Ecto neural progenitor cell (in vitro differentiated cells): ENCODE data around the gene WDFY1.

ENCODE experiments used
- DNase-seq: peaks from one replicate; pipeline ENCODE4 v3.0.0-alpha.2; 2018; ENCODE audit warnings: low spot score

Gene WDFY1

GRCh38 chr2:223930103-223930976, 14.8 kb downstream of the WDFY1 start:
- no peak for DNase-seq

DNA sequence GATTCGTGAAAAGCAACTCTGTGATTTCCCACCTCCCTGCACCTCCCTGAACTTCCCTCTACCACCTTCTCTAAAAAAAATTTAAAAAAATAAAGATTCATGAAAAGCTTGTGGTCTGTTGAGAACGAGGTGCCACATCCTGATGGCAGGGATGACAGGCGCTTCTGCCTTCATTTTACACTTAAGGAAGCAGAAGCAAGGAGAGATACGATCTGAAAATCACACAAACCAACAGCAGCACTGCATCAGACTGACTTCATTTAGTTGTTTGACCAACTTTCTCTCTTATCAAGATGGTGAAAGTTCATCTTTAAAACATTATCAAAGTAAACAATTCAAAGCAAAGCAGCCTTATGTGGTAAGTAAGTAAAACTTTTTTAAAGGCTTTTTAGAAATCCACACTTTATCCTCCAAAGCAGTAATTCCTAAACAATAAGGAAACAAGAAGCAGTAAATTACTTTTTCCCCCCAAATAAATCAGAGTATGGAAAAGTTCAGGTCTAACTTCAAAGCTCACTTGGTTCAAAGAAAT, 15.5 kb downstream of the WDFY1 start:
- no peak for DNase-seq

DNA sequence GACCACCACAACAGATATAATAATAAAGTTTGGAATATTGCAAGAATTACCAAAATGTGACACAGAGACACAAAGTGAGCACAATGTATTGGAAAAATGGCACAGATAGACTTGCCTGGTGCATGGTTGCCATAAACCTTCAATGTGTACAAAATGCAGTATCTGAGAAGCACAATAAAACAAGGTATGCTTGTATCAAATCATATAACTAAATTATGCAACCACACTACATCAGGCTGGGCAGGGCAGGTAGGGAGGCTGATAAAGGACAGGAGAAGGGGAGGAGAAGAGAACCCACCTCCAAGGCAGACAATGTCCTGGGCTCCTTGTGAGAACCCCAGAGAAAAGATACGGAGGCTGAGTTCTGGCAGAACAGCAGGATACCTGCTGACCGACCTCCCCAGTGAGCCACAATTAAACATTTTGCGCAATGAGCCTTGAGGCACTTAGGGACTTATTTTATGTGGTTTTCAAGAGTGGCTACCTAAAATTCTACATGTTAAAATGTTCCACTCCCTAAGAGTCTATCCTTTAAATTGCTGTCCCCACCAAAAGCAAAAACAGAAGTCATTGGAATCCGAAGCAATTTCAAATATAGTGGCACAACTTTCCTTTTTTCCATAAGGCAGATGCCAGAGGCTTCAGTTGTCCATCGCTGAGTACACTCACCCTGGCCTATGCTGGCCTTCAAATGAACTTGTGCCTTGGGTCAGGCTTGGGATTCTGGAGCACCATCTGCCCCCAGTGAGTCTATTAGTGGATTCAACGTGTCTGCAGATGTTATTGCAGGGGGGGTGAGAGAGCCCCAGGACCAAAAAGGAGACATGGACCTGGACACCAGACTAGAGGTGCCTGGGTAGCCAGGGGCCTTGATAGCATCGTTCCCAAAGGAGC, 16.8 kb downstream of the WDFY1 start:
- DNase-seq, result no peak

DNA sequence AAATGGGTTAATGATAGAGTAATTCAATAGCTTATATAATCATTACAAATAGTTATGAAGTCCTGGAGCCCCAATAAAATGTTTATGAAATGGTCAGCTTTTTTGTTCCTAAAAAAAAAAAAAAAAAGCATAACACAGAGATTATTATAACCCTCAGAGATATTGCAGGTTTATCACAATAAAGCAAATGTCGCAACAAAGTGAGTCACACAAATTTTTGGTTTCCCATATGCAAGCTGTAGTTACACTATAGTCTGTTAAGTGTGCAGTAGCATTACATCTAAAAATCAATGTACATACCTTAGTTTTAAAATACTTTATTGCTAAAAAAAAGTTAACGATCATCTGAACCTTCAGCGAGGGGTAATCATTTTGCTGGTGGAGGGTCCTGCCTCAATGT, 20.0 kb downstream of the WDFY1 start:
- no peak for DNase-seq

DNA sequence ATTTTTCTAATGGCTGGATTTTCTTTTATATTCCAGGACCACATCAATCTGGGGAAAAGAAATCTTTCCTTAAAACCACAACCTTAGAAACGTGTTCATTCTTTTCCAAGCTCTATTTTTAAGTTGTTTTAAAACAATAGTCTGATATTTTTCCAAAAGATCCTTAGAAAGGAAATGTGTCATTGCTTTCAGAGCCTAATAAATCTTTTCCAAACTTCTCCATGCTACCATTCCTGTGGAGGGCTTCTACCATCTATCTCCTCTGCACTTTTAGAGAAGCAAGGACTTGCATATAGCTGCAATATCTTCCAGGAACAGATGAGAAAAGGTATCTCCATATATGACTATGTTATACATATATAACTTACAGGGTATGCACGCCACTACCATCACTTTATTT, 21.2 kb downstream of the WDFY1 start:
- no peak for DNase-seq

- DNase-seq, result no peak
These were observed 22.8 kb downstream of the WDFY1 start for GRCh38 chr2:223922308-223922707.

- no peak for DNase-seq
These were observed 23.9 kb downstream of the WDFY1 start for GRCh38 chr2:223921204-223921603.

- DNase-seq, result no peak
These were observed 25.0 kb downstream of the WDFY1 start for GRCh38 chr2:223920109-223920508.

- DNase-seq, result no peak
These were observed 26.4 kb downstream of the WDFY1 start for GRCh38 chr2:223918671-223919134.

DNA sequence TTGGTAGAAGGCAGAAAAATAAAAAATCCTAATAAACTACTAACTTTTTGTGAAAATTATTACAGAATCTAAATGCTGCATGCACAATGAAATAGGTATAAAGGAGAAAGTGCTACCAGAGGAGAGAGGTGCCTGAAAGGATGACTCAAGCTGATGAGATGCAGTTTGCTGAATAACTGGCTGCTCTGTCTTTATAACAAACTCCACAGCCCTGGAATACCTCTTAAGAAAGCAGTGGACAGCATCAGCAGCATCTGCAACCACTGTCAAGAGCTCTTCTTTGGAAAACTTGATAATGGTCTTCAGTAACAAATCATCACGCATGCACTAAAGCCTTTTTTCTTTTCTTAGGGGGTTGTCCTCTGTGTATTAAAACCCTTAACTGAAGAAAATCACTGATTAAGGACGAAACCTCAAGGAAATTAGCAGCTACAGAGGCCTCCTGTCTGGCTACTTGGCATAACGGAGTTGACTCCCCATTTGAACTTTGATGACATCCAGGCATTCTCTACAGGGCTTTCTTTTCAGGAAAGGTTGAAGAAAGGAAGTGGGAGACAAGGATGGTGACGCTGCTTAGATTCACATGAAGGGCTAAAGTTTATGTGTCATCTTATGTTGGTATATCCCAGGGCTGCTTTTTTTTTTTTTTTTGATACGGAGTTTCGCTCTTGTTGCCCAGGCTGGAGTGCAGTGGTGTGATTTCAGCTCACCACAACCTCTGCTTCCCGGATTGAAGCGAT, 28.8 kb downstream of the WDFY1 start:
- DNase-seq, result no peak

- no peak for DNase-seq
These were observed 30.1 kb downstream of the WDFY1 start for GRCh38 chr2:223915071-223915470.

GRCh38 chr2:223914324-223914723, 30.8 kb downstream of the WDFY1 start:
- DNase-seq, result no peak

DNA sequence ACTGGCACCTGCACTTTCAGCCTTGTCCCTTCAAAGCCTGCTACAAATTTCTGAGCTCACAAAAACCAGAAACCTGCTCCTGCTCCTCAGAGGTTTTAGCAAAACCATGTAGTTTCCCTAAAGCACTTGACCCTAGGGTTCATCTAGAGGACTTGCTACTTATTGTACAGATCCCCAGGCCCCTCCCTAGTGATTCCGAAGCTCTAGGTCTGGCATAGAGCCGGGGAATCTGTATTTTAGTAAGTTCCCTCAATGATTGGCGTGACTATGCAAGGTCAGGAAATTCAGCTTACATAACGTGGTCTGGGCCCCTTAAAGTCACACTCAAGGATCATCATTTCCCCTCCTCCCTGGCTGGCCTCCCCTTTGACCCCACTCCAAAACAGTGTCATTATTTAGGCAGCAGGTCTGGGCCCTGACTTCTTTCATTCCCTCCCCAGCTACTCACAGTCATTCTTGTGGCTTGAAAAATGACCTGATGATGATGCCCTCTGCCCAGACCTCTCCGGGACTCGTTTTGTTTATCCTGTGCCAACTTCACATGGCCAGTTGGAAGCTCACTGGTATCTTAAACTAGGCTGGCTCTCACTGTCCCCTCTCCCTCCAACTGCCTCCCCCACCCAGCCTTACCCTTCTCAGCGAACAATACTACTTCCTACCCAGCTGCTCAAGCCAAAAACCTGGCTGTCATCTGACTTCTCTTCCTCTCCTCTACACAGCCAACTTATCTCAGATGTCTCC, 36.0 kb downstream of the WDFY1 start:
- no peak for DNase-seq

DNA sequence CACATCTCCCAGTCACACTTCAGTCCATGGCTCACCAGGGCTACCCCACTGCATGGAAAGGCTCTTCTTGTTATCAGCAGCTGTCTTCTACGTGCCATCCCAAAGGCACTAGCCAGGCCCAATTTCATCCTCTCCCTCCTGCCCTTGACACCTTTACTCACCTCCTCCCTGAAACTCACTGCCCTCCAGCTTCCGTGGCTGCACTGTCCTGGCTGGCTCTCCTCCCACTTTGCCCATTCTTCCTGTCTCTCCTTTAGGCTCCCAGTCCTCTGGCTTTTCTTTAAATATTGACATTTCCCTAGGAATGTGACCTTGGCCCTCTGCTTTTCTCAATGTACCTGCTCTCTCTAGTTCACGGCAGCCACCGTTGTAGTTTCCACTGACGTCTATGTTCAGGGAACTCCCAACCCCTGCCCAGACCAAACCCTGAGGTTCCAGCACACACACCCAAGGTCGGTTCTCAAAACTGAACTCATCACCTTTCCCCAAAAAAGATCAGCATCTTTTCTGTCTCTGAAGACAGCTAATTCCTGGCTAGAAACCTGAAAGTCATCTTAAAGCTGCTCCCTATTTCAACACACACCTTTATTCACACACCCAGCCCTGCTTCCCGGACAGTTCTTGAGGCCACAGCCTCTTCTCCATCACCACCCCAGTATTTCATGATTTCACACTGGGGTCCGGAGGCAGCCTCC, 36.7 kb downstream of the WDFY1 start:
- DNase-seq, result no peak

DNA sequence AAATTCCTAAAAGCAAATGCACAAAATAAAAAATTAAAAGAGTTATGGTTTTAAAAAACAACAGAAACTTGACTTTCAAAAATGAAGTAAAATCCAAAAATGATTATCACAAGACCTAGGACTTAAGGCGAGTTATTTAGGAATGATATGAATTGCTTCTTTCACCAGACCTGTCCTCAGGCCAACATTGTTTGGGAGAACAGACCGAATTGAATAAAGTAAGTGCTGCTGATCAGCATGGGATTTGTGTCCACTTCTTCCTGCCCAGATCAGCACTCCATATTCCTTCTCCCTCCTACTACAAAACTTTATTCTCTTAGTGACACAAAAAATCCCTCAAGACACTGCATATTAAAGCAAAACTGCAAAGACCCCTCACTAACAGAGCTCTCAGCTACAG, 39.1 kb downstream of the WDFY1 start:
- DNase-seq, result no peak

DNA sequence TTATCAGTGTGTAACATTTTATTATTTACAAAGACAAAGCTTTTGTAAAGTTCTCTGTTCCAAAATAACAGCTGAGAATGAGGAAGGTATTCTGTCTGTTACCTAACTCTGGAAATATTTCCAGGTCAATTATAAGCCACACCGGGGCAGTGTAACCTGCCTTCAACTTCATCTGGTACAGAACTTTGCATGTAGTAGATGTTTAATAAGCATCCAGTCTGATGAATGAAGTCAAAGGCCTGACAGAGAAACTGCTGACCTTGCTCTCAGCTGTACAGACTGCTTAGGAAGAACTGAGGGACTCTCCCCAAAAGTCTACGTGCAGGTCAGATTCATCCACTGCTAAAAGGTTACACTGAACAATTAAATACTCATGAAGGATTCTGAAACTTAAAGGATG, 43.3 kb downstream of the WDFY1 start:
- DNase-seq, result no peak

GRCh38 chr2:223901311-223901710, 43.8 kb downstream of the WDFY1 start:
- DNase-seq, result no peak

DNA sequence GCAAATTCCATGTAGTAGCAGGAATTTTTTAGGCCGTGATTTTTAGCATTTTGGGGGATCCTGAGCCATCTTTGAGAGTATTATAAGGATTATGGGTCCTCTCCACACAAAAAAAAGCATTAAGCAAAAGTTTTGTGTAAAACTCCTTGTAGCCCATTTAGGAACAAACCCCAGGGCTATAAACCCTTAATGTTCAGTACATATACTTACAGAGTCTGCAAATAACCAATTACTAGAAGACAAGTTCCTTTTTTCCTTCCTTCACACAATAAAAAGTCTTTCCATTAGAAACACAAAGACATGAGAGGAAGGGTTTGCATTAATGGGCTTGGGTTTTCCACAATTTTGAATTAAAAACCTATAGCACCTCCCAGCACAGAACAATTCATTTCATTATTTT, 44.6 kb downstream of the WDFY1 start:
- DNase-seq, result no peak

DNA sequence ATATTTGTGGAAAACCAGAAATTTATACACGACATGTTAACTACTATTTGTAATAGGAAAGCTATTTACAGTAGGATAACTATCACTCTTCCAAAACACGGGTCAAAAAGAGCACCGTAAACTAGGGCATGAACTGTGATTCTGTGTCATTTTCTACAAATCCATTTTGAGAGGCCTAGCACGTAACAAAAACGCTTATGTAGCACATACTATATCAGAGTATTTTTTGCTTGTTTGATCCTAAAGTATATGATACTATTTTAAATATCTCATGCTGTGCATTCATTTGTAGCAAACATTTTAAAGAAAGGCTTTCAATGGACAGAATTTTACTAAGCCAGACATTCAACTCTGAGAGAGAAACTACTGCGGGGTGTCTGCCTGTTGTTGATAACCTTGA, 45.1 kb downstream of the WDFY1 start:
- DNase-seq, result no peak

DNA sequence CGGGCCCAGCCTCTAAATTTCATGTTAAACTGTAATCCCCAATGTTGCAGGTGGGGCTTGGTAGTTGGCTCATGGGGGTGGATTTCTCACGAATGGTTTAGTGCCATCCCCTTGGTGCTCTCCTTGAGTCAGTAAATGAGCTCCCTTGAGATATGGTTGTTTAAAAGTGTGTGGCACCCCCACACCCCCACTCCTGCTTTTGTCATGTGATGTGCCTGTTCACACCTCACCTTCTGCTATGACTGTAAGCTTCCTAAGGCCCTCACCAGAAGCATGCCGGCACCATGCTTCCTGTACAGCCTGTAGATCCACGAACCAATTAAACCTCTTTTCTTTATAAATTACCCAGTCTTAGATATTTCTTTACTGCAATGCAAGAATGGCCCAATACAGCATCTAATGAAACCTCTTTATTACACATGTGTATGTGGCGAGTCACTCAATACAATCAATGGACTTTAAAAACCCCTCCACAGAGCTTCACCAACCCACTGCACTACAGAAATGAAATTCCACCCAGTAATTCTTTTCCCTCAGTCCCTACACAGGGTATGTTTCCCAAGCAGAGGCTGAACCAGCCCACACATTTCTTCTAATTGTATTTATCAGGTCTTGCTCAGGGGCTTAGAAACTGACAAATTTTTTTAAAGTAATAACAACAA, 47.3 kb downstream of the WDFY1 start:
- DNase-seq, result no peak
